Lung (tissue), 12 donors: ENCODE data around the gene SERINC3. TPM values are rescaled to one million over a fixed set of nuclear protein-coding genes. Genes with fewer than 3 reads are reported as not detected.

Source experiments
- ATAC-seq: fragments of 200-7000 bp; cut with Tn5 transposase; one replicate; pipeline ENCODE4 v1.9.1; 2020; ENCODE audit warnings: moderate number of reproducible peaks; ENCODE audit not compliant: insufficient read depth, low FRiP score
- DNase-seq, 3 donors: peaks; one replicate each; pipeline ENCODE4 v3.0.0-alpha.2; 2013 to 2017
- H3K27ac ChIP-seq, 2 donors: one replicate each; pipeline ENCODE4 v1.5.1; 2013; ENCODE audit warnings: mild to moderate bottlenecking in 2 of 2, moderate library complexity in 2 of 2, control low read depth in 1 of 2, inconsistent platforms in 1 of 2, low read depth in 1 of 2, low read length in 1 of 2
- H3K27me3 ChIP-seq, 3 donors: one replicate each; pipeline ENCODE4 v1.5.1; 2013; ENCODE audit warnings: low read length in 2 of 3; ENCODE audit not compliant: control insufficient read depth in 3 of 3, insufficient read depth in 3 of 3
- H3K36me3 ChIP-seq, 4 donors: one replicate each; pipeline ENCODE4 v1.5.1; 2013; ENCODE audit warnings: low read length in 4 of 4, mild to moderate bottlenecking in 1 of 4, moderate library complexity in 1 of 4; ENCODE audit not compliant: control insufficient read depth in 4 of 4, insufficient read depth in 4 of 4
- H3K4me1 ChIP-seq, 5 donors: one replicate each; pipeline ENCODE4 v1.5.1; 2013; ENCODE audit warnings: low read length in 5 of 5, mild to moderate bottlenecking in 2 of 5, moderate library complexity in 1 of 5; ENCODE audit not compliant: control insufficient read depth in 5 of 5, insufficient read depth in 5 of 5
- H3K4me3 ChIP-seq: one replicate; pipeline ENCODE4 v1.5.1; 2013; ENCODE audit warnings: mild to moderate bottlenecking, control low read depth, moderate library complexity
- H3K9ac ChIP-seq, 2 donors: one replicate each; pipeline ENCODE4 v1.5.1; 2013; ENCODE audit warnings: low read length in 2 of 2, control low read depth in 1 of 2; ENCODE audit not compliant: insufficient read depth in 1 of 2
- H3K9me3 ChIP-seq, 4 donors: one replicate each; pipeline ENCODE4 v1.5.1; 2013; ENCODE audit warnings: low read length in 3 of 4, mild to moderate bottlenecking in 1 of 4, moderate library complexity in 1 of 4; ENCODE audit not compliant: control insufficient read depth in 4 of 4, insufficient read depth in 3 of 4
- CTCF ChIP-seq: IDR thresholded peaks from 2 replicates; pipeline ENCODE4 v1.5.1; 2012; ENCODE audit warnings: mild to moderate bottlenecking; ENCODE audit errors: control extremely low read depth, extremely low read depth
- WGBS, 2 donors: extraction: QIAGEN DNeasy Blood & Tissue Kit; methylation state at CpG; one replicate each; pipeline ENCODE4 v1.1.7; 2013; 5-methylcytosine and 5-hydroxymethylcytosine counted together
- polyA plus RNA-seq, 2 donors: library from polyadenylated mRNA; stranded (reverse); fragments of 200-250 nt; gene quantifications; one replicate each; pipeline ENCODE4 v1.2.1, GENCODE V29; 2013
- total RNA-seq, 2 donors: library from RNA; depleted of rRNA in 1 of 2; stranded (reverse); fragments of >200 nt in 1 of 2; gene quantifications; one replicate each; pipeline ENCODE4 v1.2.1, GENCODE V29; 2014 to 2021
- donor health status: control.
- donor health status: control.
- donor health status: Bipolar disorder and iron deficiency.
- donor health status: healthy.
- donor health status: DM: yes; HTN: yes; CAD: no.

The SERINC3 gene
- total and polyA plus RNA-seq, 4 donors = 36.7 to 83.9 (median 76.3) TPM

DNA sequence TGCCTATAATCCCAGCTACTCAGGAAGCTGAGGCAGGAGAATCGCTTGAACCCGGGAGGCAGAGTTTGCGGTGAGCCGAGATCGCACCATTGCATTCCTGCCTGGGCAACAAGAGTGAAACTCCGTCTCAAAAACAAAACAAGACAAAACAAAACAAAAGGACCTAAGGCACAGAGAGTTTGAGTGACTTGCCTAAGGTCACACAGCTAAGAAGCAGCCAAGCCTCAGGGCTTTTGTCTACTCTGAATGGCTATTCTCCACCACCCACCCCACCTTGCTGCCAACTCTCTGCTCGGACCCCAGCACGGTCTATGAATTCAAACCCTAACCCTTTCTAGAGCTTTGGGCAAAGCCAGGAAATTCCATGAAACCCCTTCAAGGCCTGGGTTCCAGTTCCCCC, 65.3 kb downstream of the SERINC3 start:
- Histone ChIP-seq H3K4me3 (no peak overlapping the region), H3K27me3 (no peaks in the 10 kb centered on the region), H3K27ac (no peak overlapping the region), H3K36me3 (no peaks in the 10 kb centered on the region), H3K9ac (no peak overlapping the region), H3K9me3 (no peaks in the 10 kb centered on the region), H3K4me1 (peaks cover 0 to 3% (median 0%) of the 10 kb centered on the region in 5 donors)
- ATAC-seq (no peak), DNase-seq (no peak)
- WGBS, 2 donors = 91 to 95% methylated on average over 8 of the region's 8 CpGs
- no peak for TF ChIP-seq CTCF

DNA sequence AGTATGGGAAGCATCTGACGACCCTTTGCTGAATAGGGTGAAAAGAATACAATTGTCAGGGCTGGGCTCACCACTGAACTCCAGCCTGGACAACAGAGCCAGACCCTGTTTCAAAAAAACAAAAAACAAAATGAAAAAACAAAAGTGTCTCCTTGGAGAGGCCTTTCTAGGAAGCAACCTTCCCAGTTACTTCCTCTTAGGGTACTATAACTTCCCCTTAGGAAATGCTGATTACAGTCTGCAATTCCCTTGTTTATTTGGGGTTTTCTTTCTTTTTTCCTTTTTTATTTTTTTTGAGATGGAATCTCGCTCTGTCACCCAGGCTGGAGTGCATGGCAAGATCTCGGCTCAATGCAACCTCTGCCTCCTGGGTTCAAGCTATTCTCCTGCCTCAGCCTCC, 66.7 kb downstream of the SERINC3 start:
- no peaks in the 10 kb centered on the region for H3K36me3 ChIP-seq
- no peaks in the 10 kb centered on the region for H3K9me3 ChIP-seq
- WGBS, 2 donors = 43 to 58% methylated on average over 3 of the region's 3 CpGs
- DNase-seq = no peak
- H3K4me1 ChIP-seq = peaks cover 0 to 11% (median 4%) of the 10 kb centered on the region in 5 donors
- no peak overlapping the region for H3K4me3 ChIP-seq
- no peaks in the 10 kb centered on the region for H3K27me3 ChIP-seq
- no peak overlapping the region for H3K9ac ChIP-seq
- ATAC-seq = no peak
- no peak overlapping the region for H3K27ac ChIP-seq
- TF ChIP-seq CTCF = no peak

GRCh38 chr20:44454306-44454963, 67.4 kb downstream of the SERINC3 start:
- no peak for ATAC-seq
- WGBS, 2 donors = 88 to 89% methylated on average over 7 of the region's 7 CpGs
- H3K4me1 ChIP-seq = peaks cover 0 to 15% (median 6%) of the 10 kb centered on the region in 5 donors
- no peaks in the 10 kb centered on the region for H3K9me3 ChIP-seq
- H3K27ac ChIP-seq = no peak overlapping the region
- no peaks in the 10 kb centered on the region for H3K27me3 ChIP-seq
- DNase-seq = no peak
- H3K4me3 ChIP-seq = no peak overlapping the region
- TF ChIP-seq CTCF = no peak
- H3K9ac ChIP-seq = no peak overlapping the region
- no peaks in the 10 kb centered on the region for H3K36me3 ChIP-seq

GRCh38 chr20:44450903-44451450, 70.9 kb downstream of the SERINC3 start:
- Histone ChIP-seq H3K9ac (no peak overlapping the region), H3K27me3 (no peaks in the 10 kb centered on the region), H3K27ac (no peak overlapping the region), H3K4me1 (peaks cover 0 to 19% (median 7%) of the 10 kb centered on the region in 5 donors), H3K9me3 (no peaks in the 10 kb centered on the region), H3K36me3 (no peaks in the 10 kb centered on the region), H3K4me3 (no peak overlapping the region)
- TF ChIP-seq CTCF = no peak
- 77 to 82% methylated on average over 7 of the region's 7 CpGs for WGBS, 2 donors
- ATAC-seq (no peak), DNase-seq (no peak)
